HG03432 (cell line): ENCODE results near the gene H6PD.

Source experiments
- ATAC-seq: cut with Tn5 transposase; IDR thresholded peaks from one replicate; pipeline ENCODE4 v1.9.1; 2021; ENCODE audit warnings: mild to moderate bottlenecking, moderate library complexity; ENCODE audit not compliant: unreplicated experiment

H6PD gene

GRCh38 chr1:9234223-9235095, at the start of gene H6PD:
H6PD (plus strand) TSS chr1:9234774; CDS start chr1:9244935, 10,161 bp downstream.
- ATAC-seq = peak; percentile 78

GRCh38 chr1:9186082-9186859, 48.3 kb upstream of the H6PD start:
- no peak for ATAC-seq

- ATAC-seq = no peak
Observed at GRCh38 chr1:9187004-9187403, 47.6 kb upstream of the H6PD start.

- no peak for ATAC-seq
Observed at GRCh38 chr1:9190234-9190633, 44.3 kb upstream of the H6PD start.

GRCh38 chr1:9191231-9191630, 43.3 kb upstream of the H6PD start:
- ATAC-seq = no peak

- no peak for ATAC-seq
Observed at GRCh38 chr1:9192578-9193232, 41.9 kb upstream of the H6PD start.

- ATAC-seq = no peak
Observed at GRCh38 chr1:9193233-9193625, 41.3 kb upstream of the H6PD start.

GRCh38 chr1:9194024-9194423, 40.5 kb upstream of the H6PD start:
- ATAC-seq = no peak

- no peak for ATAC-seq
Observed at GRCh38 chr1:9195651-9196050, 38.9 kb upstream of the H6PD start.

GRCh38 chr1:9196129-9197040, 38.2 kb upstream of the H6PD start:
- ATAC-seq = peak; percentile 59

- no peak for ATAC-seq
Observed at GRCh38 chr1:9197186-9198099, 37.1 kb upstream of the H6PD start.

GRCh38 chr1:9198538-9199361, 35.8 kb upstream of the H6PD start:
- ATAC-seq = no peak

GRCh38 chr1:9200441-9200840, 34.1 kb upstream of the H6PD start:
- ATAC-seq = no peak

GRCh38 chr1:9201401-9202239, 33.0 kb upstream of the H6PD start:
- no peak for ATAC-seq

- ATAC-seq = no peak
Observed at GRCh38 chr1:9202240-9202870, 32.2 kb upstream of the H6PD start.

GRCh38 chr1:9203511-9203982, 31.0 kb upstream of the H6PD start:
- ATAC-seq = no peak

GRCh38 chr1:9204156-9204720, 30.3 kb upstream of the H6PD start:
- ATAC-seq = no peak
